Fibroblast of gingiva (primary cell): Measurements from ENCODE around the gene ANKLE2.

ENCODE experiments used
- DNase-seq: peaks from one replicate; pipeline ENCODE4 v3.0.0-alpha.2; 2011; ENCODE audit warnings: low read depth

Gene ANKLE2

DNA sequence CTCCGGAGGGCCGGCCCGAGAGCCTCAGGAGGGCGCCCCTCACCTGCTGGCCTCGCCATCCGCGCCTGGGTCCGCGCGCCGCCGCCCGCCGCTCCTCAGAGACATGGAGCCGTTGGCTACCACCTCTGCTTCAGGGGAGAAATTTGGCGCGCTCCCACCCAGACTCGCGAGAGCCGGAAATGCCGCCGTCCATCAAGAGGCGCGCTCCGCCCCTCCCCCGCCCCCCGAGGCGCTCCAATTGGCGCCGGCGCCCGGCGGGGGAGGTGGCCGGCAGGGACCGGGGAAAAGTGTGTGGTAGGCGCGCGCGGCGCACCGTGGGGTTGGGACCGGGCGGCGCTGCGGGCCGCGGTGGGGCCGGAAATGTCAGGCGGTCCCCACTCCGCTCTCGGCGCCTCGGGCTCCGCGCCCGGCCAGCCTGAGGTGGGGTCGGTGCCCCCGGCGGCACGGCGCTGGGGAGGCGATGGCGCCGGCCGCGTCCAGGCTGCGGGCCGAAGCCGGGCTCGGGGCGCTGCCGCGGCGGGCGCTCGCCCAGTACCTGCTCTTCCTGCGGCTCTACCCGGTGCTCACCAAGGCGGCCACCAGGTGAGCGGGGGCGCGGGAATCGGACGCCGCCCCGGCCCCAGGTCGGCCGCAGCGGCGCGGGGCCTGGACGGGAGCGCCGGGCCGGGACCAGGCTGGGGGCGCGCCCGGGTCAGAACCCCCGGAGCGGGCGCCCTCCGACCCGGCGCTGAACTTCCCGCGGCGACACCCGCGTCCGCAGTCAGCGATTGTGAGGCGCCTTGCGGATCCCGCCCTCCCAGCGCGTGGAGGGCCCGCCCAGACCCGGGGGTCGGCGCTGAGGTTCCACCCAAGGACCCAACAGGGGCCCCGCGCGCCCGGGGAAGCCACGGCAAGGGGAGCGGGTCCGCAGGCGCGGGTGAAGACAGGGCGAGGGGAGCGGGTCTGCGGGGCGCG, 74.1 kb downstream of the ANKLE2 start, which contains the start of the genes POLE and PXMP2:
Gene POLE (minus strand): TSS at position 132 of the 954 bp plus-strand sequence. CDS start 27 bp downstream, at position 105.
Gene PXMP2 (plus strand): TSS at position 377 of the 954 bp plus-strand sequence. CDS start 84 bp downstream, at position 461.
- DNase-seq = peak; percentile 94

DNA sequence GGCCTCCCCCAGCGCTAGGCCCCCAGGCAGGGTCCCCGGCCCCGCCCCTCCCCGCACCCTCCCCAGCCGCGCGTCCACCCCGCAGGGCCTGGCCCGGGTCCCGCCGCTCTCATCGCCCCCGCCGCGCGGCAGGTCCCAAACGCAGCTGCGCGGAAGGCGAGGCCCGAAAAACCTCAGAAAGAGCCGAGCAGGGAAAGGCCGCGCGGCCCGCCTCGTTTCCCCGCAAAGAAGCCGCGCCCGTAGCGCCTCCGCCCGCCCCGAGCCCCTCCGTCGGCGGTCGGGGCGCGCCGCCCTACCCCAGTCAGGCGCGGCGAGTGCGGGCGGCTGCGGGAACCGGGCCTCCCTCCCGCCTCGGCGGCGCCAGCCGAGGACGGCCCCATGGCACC, 74.8 kb downstream of the ANKLE2 start:
- DNase-seq = no peak

DNA sequence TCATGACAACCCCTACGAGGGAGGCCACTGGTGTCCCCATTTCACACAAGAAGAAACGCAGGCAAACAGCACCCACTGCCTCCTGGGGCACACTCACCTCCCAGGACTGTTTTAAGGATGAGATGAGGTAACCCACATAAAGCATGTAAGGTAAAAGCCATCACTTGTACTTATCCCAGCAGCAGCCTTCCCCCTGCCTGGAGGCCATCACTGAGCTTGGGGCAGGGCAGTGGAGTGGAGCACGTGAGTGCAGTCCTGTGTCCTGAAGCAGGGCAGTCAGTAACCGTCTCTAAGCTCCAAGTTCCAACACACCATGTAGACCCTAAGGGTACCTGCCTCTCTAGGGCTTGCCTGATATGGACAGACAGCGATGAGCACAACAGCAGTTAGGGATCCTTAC, 76.2 kb downstream of the ANKLE2 start:
- no peak for DNase-seq

DNA sequence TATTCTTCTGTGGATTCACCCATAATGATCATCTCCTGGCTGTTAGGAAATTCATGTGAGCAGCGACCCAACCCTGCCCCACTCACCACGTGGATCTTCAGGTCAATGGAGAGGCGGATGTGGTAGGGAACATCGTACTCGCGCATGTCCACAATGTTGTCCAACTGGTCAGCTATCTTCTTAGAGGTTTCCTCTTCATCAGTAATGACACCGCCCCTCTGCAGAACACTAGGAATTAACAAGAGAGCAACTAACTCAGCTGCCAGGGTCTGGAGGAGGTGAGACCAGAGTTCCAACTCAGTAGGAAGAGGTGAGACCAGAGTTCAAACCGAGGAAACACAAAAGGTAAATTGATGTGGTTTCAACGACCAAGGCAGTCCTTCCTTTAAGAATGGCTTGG, 84.1 kb downstream of the ANKLE2 start:
- DNase-seq = no peak

DNA sequence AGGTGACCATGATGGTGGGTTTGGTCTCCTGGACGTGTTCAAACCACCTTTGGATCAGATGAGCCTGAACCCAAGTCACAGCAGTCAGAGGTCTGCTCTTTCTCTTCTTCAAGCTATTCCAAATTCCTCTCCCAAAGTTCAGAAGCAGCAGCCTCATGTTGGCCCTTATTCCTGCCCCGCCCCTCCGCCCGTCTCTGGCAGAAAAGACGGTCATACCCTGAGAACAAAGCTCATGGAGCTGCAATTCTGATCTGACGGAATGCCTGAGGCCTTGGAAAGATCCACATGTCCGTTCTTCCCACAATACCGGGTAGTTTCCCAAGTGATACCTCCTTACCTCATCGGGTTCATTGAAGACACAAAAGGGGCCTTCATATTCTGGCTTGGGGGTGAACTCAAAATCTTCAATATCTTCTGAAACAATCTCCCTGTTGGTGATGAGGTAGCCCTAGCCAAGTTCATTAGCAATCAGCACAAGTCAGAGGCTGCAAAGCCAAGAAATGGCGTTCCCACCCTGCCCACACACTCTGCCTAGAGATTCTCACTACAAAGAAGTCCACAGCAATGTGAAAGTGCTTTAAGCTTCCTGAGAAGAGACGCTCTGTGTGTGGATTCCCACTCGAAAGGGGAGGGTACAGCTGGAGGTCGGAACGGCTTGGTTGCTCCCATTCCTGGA, 85.7 kb downstream of the ANKLE2 start:
- DNase-seq = no peak
